Measurements from ENCODE around the gene DAD1.
"Not testable (repeated sequence)": the region's sequence is repeated elsewhere in the genome, so short reads cannot be mapped to it uniquely, and the experiment has no call there.

Gene DAD1

GRCh38 chr14:22589096-22589839 is at the start of gene DAD1:
DAD1 (minus strand) TSS chr14:22589224; CDS start chr14:22589157, 67 bp downstream.
- DNase-seq: peak; percentile 100

GRCh38 chr14:22635980-22636379 is 47.0 kb upstream of the DAD1 start:
- not testable (repeated sequence) for DNase-seq

GRCh38 chr14:22634233-22634900 is 45.3 kb upstream of the DAD1 start:
- no peak for DNase-seq

GRCh38 chr14:22630486-22630885 is 41.5 kb upstream of the DAD1 start:
- DNase-seq: no peak

- DNase-seq: no peak
These were observed 41.0 kb upstream of the DAD1 start for GRCh38 chr14:22630066-22630465.

GRCh38 chr14:22629361-22629760 is 40.3 kb upstream of the DAD1 start:
- no peak for DNase-seq

GRCh38 chr14:22627506-22628263 is 38.7 kb upstream of the DAD1 start:
- DNase-seq: no peak

- DNase-seq: no peak
These were observed 37.6 kb upstream of the DAD1 start for GRCh38 chr14:22626590-22626989.

- no peak for DNase-seq
These were observed 34.0 kb upstream of the DAD1 start for GRCh38 chr14:22623047-22623446.

GRCh38 chr14:22622255-22622654 is 33.2 kb upstream of the DAD1 start:
- peak; percentile 59 for DNase-seq

- not testable (repeated sequence) for DNase-seq
These were observed 26.7 kb upstream of the DAD1 start for GRCh38 chr14:22615765-22616164.

GRCh38 chr14:22614240-22614799 is 25.3 kb upstream of the DAD1 start:
- DNase-seq: peak; percentile 99

- DNase-seq: no peak
These were observed 24.8 kb upstream of the DAD1 start for GRCh38 chr14:22613736-22614239.

- DNase-seq: no peak
These were observed 24.2 kb upstream of the DAD1 start for GRCh38 chr14:22613106-22613695.

GRCh38 chr14:22610931-22611330 is 21.9 kb upstream of the DAD1 start:
- DNase-seq: no peak

- no peak for DNase-seq
These were observed 18.3 kb upstream of the DAD1 start for GRCh38 chr14:22607291-22607690.

- DNase-seq: no peak
These were observed 17.4 kb upstream of the DAD1 start for GRCh38 chr14:22606380-22606779.

- peak; percentile 81 for DNase-seq
These were observed 13.8 kb upstream of the DAD1 start for GRCh38 chr14:22602862-22603261.

GRCh38 chr14:22601996-22602395 is 13.0 kb upstream of the DAD1 start:
- no peak for DNase-seq

- DNase-seq: no peak
These were observed 12.4 kb upstream of the DAD1 start for GRCh38 chr14:22601456-22601855.

GRCh38 chr14:22600027-22600426 is 11.0 kb upstream of the DAD1 start:
- DNase-seq: no peak

- DNase-seq: no peak
These were observed 10.3 kb upstream of the DAD1 start for GRCh38 chr14:22599349-22599748.

- DNase-seq: peak; percentile 63
These were observed 9.8 kb upstream of the DAD1 start for GRCh38 chr14:22598896-22599244.
